ENCODE results near the gene ZNF528.

DNA sequence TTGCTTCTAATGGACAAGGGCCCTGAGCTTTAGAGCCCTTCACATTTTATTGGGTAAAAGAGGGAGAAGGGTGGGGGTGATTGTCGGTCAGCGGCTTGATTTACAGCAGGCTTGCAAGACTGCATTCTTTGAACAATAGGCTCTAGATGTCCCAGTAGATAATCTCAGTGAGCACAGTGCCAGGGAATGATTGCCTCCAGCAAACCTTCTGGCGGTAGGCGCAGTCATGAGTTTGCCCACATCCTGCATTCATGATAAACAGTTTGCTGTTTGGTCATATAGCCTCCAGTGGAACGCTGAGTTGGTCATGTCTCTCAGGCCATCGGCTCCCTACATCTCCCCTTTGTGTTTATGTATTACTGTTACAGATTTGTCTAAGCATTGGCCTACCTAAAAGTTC, 12.6 kb downstream of the ZNF528 start:
- TF ChIP-seq, protein P1, sequence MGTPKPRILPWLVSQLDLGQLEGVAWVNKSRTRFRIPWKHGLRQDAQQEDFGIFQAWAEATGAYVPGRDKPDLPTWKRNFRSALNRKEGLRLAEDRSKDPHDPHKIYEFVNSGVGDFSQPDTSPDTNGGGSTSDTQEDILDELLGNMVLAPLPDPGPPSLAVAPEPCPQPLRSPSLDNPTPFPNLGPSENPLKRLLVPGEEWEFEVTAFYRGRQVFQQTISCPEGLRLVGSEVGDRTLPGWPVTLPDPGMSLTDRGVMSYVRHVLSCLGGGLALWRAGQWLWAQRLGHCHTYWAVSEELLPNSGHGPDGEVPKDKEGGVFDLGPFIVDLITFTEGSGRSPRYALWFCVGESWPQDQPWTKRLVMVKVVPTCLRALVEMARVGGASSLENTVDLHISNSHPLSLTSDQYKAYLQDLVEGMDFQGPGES (IDR thresholded peaks at IDR 0.05; ENCODE audit: low read depth, low read length): no peak
- no peak for TF ChIP-seq EZH2phosphoT487 (IDR thresholded peaks at IDR 0.05; ENCODE audit: borderline replicate concordance, low read depth)
- TF ChIP-seq, protein P2, sequence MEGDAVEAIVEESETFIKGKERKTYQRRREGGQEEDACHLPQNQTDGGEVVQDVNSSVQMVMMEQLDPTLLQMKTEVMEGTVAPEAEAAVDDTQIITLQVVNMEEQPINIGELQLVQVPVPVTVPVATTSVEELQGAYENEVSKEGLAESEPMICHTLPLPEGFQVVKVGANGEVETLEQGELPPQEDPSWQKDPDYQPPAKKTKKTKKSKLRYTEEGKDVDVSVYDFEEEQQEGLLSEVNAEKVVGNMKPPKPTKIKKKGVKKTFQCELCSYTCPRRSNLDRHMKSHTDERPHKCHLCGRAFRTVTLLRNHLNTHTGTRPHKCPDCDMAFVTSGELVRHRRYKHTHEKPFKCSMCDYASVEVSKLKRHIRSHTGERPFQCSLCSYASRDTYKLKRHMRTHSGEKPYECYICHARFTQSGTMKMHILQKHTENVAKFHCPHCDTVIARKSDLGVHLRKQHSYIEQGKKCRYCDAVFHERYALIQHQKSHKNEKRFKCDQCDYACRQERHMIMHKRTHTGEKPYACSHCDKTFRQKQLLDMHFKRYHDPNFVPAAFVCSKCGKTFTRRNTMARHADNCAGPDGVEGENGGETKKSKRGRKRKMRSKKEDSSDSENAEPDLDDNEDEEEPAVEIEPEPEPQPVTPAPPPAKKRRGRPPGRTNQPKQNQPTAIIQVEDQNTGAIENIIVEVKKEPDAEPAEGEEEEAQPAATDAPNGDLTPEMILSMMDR (IDR thresholded peaks at IDR 0.05): no peak
- TF ChIP-seq, protein P3, sequence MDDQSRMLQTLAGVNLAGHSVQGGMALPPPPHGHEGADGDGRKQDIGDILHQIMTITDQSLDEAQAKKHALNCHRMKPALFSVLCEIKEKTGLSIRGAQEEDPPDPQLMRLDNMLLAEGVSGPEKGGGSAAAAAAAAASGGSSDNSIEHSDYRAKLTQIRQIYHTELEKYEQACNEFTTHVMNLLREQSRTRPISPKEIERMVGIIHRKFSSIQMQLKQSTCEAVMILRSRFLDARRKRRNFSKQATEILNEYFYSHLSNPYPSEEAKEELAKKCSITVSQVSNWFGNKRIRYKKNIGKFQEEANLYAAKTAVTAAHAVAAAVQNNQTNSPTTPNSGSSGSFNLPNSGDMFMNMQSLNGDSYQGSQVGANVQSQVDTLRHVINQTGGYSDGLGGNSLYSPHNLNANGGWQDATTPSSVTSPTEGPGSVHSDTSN (IDR thresholded peaks at IDR 0.05): no peak
- TF ChIP-seq SIN3A (IDR thresholded peaks at IDR 0.05; ENCODE audit: borderline replicate concordance, low read depth, low read length): no peak
- TF ChIP-seq, protein P4, sequence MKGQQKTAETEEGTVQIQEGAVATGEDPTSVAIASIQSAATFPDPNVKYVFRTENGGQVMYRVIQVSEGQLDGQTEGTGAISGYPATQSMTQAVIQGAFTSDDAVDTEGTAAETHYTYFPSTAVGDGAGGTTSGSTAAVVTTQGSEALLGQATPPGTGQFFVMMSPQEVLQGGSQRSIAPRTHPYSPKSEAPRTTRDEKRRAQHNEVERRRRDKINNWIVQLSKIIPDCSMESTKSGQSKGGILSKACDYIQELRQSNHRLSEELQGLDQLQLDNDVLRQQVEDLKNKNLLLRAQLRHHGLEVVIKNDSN (IDR thresholded peaks at IDR 0.05; ENCODE audit: borderline replicate concordance, low read depth): no peak
- TF ChIP-seq FOXJ3 (CRISPR knock-in tag; IDR thresholded peaks at IDR 0.05): no peak
- TF ChIP-seq GABPA (IDR thresholded peaks at IDR 0.05; ENCODE audit: low read depth): no peak
- no peak for TF ChIP-seq RFX5 (IDR thresholded peaks at IDR 0.05; ENCODE audit: low read length)
